ENCODE measurements around the gene MERTK.
"Not testable (repeated sequence)": the region's sequence is repeated elsewhere in the genome, so short reads cannot be mapped to it uniquely, and the experiment has no call there.

MERTK gene

GRCh38 chr2:111897924-111898702 lies at the start of gene MERTK:
TSS of gene MERTK (plus strand) at chr2:111898607. CDS start at chr2:111898736, 129 bp downstream.
- DNase-seq (ENCODE audit: low read depth in 3 of 3) = peak in 2 of 3 experiments; percentile 23 to 39

- DNase-seq (ENCODE audit: low read depth in 3 of 3) = not testable (repeated sequence)
These were observed 47.8 kb upstream of the MERTK start for GRCh38 chr2:111850646-111851045.

DNA sequence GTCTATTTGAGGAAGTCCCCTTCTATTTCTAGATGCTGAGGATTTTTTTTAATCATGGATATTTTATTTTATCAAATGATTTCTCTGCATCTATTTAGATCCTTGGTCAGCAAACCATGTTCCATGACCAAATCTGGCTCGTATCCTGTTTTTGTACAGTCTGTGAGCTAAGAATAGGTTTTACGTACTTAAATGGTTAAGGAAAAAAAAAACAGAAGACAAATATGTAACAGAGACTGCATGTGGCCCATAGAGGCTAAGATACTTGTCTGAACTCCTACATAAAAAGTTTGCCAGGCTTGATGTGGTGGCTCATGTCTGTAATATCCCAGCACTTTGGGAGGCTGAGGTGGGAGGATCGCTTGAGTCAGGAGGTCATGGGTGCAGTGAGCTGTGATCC lies 45.9 kb upstream of the MERTK start:
- not testable (repeated sequence) for DNase-seq (ENCODE audit: low read depth in 3 of 3)

DNA sequence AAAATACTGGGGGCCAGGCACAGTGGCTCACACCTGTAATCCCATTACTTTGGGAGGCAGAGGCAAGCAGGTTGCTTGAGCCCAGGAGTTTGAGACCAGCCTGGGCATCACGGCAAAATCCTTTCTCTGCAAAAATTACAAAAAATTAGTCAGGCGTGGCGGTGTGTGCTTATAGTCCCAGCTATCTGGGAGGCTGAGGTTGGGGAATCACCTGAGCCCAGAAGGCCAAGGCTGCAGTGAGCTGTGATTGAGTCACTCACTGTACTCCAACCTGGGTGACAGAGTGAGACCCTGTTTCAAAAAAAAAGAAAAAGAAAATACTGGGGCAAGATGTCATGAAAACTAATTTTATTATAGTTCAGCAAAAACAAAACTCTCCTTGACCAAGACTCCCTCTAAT lies 38.4 kb upstream of the MERTK start:
- not testable (repeated sequence) for DNase-seq (ENCODE audit: low read depth in 3 of 3)

DNA sequence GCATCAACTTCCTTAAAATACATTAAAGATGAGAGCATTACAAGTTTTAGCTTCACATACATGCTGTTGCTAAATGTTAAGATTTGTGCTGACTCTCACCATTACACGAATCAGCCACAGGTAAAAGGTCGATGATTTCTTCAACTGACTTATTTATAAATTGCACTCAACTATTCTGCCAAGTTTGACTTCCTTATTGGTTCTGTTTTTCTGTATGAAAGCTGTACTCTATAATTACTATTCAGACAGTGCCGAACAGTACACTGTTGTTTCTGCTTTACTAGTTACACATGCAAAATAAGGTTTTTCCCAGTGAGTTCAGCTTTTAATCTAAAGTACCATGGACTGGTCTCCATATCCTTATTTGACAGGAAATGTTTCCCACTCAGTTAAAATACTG lies 33.3 kb upstream of the MERTK start:
- DNase-seq (ENCODE audit: low read depth in 3 of 3) = not testable (repeated sequence)

DNA sequence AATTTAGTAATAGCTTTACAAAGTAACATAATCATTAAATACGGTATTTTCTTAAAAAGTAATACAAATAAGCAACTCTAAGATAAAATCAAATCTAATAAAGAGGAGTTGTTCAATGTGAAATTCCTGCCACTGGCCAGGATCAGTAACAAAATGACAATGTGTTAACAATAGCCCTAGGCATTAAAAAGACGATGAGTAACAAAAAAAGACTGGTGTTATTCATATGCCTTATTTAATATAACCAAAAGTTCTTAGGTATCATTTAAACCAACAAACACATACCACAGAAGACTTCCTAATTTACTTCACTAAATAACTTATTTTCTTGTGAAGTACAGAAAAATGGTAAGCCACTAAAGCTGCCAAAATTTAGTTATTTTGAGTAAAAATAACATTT lies 25.6 kb upstream of the MERTK start:
- DNase-seq (ENCODE audit: low read depth in 3 of 3) = not testable (repeated sequence)

DNA sequence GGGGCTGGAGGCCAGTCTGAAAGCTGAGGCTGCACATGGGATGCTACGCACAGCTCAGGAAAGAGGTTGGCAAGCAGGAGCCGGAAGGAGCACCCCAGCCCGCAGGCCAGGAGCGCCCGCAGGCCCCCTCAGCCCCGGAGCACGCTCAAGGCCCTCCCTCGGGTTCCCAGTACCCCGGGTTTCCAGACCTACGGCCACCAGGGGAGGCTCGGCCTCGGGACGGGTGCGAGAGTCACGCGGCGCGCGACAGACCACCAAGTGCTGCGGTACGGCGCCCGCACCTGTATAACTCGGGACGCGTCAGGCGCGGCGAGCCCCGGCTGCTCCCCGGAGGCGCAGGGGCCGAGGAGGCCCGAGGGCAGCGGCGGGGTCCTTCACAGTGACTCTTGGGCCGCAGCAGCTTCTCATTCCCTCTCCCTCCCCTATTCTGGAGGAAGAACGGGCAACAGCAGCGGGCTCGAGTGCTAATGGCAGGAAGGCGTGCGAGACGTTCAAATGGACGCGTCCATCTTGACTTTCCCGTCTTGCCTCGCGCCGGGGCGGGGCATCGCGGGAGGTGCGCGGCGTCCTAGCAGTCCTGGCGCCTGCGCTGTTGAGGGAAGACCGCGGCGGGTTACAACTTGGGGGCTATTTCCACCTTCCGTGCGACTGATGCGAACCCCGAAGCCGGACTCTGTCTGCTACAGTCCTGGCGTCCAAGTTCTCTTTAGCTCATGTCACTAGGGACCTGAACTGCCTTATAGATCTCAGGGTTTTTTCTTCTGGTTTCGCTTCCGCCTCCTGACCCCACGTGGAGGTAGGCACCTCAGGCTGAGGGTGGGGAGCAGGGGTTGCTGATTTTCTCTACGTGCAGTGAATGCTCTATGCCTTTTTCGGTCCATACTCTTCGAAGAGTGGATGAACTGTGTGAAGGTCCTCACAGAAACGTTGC lies 14.5 kb upstream of the MERTK start, which contains the start of gene ANAPC1:
ANAPC1 (minus strand) TSS at position 533 of the 931 bp plus-strand sequence. CDS start 3,368 bp downstream, outside the sequence.
- peak; percentile 72 to 76 (median 75) for DNase-seq (ENCODE audit: low read depth in 3 of 3)

GRCh38 chr2:111884592-111884964 lies 13.8 kb upstream of the MERTK start:
- DNase-seq (ENCODE audit: low read depth in 3 of 3) = no peak

GRCh38 chr2:111896024-111896423 lies 2.4 kb upstream of the MERTK start:
- DNase-seq (ENCODE audit: low read depth in 3 of 3) = no peak

DNA sequence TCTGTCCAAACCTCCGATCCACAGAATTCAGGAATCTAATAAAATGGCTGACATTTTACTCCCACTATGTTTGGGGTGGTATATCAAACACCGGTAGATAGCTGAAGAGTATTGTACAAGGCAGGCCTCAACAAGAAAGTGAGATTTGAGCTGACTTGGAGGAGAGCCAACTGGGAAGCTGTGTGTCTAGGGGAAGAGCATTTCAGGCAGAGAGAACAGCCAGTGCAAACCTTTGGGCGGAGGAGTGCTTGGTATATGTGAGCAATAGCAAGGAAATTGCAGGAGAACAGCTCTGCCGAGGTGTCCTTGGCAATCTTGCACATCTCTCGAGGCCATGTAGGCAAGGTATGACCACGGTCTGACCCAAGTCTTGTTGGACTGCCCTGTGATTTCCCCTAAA lies 1.8 kb upstream of the MERTK start:
- DNase-seq (ENCODE audit: low read depth in 3 of 3) = no peak

- DNase-seq (ENCODE audit: low read depth in 3 of 3) = no peak
These were observed 830 bp upstream of the MERTK start for GRCh38 chr2:111897630-111897923.

DNA sequence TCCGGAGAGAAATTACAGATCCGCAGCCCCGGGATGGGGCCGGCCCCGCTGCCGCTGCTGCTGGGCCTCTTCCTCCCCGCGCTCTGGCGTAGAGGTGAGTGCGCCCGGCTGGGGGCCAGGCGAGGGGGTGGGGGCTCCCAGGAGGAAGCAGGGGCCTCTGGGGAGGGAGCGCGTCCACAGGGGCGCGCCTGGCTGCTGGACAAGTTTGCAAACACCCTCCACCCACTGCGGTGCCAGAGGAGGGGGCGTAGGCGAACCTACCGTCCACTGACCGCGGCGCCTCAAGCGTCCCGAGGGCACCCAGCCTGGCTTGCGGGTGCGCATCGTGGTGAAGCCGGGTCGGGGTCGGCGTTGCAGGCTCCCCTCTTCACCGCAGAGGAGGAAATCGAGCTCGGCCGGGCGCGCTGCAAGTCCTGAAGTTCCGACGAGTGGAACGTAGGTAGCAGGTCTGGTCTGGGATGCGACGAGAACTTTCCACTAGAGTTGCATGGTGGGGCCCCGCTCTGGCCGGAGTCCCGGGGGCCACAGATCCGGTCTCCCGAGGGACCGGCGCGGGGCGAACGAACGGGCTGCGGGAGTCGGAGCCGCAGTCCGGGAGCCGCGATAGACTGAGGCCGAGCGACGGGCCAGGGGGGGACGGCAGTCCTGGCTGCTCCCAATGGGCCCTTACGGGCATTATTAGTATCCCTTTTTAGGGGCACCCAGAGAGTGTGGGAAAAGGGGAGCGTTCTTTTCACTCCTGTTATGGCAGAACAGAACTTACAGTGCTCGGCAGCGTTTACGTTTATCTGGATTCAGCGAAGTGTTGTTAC lies 502 bp downstream of the MERTK start:
- peak in 1 of 3 experiments; percentile 10 for DNase-seq (ENCODE audit: low read depth in 3 of 3)

DNA sequence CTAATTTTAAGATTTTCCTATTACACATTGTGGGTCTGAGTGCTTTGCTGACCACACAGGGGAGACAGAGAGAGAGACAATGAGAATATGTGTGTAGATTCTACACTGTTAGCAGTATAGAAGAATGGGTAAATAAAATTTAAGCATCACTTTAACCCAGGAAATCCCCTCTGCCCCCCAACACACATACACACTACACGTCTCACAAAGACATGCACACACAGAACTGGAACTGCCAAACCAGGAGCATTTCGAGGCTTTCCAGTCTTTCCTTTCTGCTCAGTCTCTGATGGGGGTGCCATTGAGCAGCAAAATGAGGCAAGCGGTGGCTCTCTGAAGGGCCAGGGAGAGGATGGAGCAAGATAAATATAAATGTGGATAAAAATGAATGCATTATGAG lies 2.5 kb downstream of the MERTK start:
- DNase-seq (ENCODE audit: low read depth in 3 of 3) = no peak

- no peak for DNase-seq (ENCODE audit: low read depth in 3 of 3)
These were observed 5.1 kb downstream of the MERTK start for GRCh38 chr2:111903516-111903915.

DNA sequence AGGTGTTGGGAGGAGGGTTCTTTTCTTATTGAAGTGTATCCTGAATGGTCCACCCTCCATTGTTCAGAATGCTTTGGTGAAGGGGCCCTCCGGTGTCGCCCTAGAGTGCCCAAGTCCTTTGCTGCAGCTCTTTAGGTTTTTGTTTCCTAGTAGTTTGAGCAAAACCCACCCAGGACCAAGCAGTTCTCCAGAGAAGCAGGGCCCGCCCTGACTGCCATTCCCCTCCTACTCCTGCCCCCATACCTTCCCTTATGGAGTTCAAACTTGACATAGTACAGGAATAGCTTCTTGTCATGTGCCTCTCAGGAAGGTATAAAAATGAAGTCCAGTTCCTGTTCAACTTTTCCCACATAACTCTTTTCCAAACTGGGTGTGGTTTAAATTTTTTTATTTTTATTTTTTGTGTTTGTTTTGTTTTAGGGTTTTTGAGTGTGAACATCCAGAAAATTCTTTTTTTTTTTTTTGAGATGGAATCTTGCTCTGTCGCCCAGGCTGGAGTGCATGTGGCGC lies 5.6 kb downstream of the MERTK start:
- DNase-seq (ENCODE audit: low read depth in 3 of 3) = no peak

DNA sequence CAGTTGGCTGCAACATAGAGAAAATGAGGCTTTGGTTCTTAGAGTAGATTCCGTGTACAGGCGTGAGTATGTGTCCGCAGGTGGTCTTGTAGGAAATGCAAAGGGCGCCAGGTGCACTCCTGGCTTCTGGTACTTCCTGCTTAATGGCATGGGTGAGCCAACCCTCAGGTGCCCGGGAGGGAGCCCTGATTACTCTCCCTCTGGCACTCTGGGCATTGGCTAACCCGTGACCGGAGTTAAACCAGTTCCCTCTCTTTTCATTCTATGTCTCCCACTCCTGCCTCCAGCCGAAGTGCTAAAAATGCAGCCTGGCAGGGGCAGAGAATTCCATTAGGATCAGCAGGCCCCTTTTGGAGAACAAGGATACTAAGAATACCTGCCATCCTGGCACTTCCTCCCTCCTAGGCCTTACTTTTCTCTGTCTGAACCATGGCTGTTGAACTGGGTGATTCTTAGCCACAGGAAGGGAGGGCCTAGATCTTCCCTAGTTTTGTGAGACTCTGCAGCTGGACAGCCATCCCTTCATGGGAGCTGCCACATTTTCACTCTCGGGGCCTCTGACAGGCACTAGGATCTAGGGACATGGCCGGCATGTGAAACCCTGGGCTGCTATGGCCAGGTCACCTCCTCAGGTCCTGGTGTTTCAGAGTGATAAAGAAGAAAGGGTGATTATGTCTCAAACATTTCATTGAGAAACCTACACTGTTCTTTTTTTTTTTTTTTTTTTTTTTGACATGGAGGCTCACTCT lies 6.5 kb downstream of the MERTK start:
- no peak for DNase-seq (ENCODE audit: low read depth in 3 of 3)

- not testable (repeated sequence) for DNase-seq (ENCODE audit: low read depth in 3 of 3)
These were observed 7.1 kb downstream of the MERTK start for GRCh38 chr2:111905475-111905869.

DNA sequence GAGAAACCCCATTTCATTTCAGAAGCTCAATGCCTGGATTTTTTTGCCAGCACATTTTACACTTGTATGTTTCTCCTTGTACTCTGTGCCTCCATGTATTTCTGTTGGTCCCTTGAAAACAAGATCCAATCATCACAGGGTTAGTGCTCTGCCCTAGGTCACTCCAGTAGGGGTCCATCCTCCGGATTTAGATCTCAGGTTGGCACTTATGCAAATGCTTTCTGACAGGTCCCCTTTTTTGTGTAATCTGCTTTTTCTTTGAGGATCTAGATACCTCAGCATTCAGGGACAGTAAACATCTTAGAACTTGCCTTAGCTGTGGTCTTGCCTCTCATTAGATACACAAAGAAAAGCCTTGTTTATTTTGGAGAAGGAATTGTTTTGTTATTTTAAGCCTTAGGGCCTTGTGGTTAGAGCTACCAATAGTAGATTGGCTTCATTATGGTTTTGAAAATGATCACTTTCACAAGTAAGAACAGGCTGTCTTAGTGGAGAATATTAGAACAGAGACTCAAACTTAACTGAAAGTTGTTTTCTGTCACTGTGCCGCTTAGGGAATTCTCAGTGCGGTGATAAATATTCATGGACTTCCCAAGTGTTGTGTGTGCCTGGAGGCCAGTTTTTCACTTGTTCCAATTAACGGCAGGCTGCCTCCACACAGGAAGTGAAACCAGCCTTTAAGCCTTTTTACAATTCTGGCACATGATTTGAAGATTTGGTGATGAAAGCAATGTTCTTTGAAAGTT lies 7.8 kb downstream of the MERTK start:
- DNase-seq (ENCODE audit: low read depth in 3 of 3) = no peak

DNA sequence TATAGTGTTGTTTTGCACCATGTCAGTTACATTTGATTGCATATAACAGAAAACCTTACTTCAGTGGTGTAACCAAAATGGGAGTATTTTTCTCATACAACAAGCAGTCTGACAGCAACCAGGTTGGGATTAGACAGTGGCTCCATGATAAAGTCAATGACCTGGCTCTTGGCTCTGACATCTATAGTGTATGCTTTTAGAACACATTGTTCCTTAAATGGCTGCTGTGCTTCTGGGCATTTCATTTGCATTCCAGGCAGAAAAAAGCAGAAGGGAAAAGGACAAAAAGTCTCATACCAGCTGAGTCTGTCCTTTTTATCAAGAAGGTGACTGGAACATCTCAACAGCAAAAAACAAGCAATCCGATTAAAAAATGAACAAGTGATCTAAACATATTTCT lies 10.2 kb downstream of the MERTK start:
- DNase-seq (ENCODE audit: low read depth in 3 of 3) = no peak

DNA sequence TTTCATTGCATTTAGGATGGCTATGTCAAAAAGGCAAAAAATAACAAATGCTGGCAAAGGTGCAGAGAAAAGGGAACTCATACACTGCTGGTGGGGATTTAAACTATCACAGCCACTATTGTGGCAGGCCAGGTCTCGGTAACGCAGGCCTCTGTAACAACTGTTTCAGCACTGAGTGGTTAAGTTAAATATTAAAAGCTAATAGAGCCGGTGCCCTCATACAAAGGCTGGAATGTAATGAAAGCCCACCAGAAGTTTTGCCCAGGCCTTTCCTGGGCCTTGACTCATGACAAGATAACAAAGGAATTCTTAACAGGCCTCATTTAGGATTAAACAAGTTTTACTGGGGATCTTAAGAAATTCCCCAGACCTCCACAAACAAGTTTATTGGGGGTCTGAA lies 10.7 kb downstream of the MERTK start:
- no peak for DNase-seq (ENCODE audit: low read depth in 3 of 3)
